Posterior vena cava (tissue), 2 donors: Measurements from ENCODE around the gene PLEKHA5. TPM values are rescaled to one million over a fixed set of nuclear protein-coding genes. Genes with fewer than 3 reads are reported as not detected.

Experiments
- DNase-seq: peaks from one replicate; pipeline ENCODE4 v3.0.0-alpha.2; 2020; ENCODE audit warnings: low spot score
- intact Hi-C, 2 donors: fragments of 100-400 bp; cut with DNase I; formaldehyde crosslinking; loops; one replicate each; pipeline versions ENCODE4 v1.14.1 to v1.14.2; 2022 to 2023
- total RNA-seq, 2 donors: library from RNA; stranded (reverse); fragmentation: NEBNext Ultra II Directional; extraction: Animal tissue kit (Norgen Biotek cat#: 25700); gene quantifications; one replicate each; pipeline ENCODE4 v1.2.1, GENCODE V29; 2021
- donor health status: DM: yes; HTN: yes; CAD: no.
- donor health status: DM: yes; HTN: yes; CAD: no.

Gene PLEKHA5
- total RNA-seq, 2 donors from 2014 or later = 22.5 to 27.4 TPM

DNA sequence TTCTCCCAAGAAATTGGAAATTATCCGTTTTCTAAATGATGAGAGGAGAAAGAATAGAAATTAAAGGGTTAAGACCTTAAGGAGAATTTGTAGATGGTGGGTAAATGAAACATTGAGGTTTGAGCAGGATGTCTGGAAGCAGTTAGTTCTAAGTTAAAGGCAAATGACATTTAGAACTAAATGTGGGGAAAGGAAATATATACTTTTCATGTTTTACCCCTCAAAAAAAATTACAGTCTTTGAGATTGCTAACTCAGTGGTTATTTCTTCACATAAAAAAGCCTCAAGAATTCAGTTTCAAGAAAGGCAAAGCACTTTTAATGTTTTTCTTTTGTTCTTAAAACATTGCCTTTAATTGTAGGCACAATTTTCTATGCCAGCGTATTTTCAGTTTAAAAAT, 114.0 kb downstream of the PLEKHA5 start:
- intact Hi-C loops = no loop called here
- no peak for DNase-seq

DNA sequence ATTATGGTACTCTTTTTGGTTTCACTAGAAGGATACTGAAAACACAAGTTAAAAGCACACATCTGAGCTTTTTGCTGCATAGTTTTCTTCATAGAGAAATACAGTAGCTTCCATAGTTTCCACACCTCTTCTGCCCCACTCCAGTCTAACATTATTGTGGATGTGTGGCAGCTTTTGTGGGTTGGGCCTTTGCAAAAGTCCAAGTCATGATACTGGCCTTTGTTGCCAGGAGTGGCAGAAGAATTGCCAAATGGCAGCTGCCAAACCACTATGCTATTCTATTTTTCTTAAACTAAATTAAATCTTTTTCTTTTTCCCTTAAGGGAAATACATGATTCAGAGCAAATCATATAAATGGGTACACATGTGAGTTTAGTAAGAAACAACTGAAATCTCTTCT, 114.8 kb downstream of the PLEKHA5 start:
- intact Hi-C loops = no loop called here
- no peak for DNase-seq

DNA sequence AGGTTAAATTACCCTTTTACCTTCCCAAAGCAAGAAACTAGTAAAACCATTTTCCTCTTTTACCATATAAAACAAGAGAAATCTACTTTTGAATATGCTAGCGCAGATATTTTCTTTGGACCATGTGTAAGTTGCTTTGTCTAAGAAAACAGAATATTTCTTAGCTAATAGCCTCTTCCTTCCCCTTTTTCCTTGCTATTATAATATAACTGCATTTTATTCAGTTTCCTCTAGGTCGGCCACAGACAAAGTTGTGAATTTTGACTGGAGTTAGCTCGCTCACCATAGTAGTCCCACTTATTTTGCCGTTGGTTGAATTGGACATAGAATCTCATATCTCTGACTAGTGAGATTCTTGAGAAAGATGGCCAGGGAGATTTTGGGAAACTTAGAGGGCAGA, 115.6 kb downstream of the PLEKHA5 start:
- intact Hi-C loops = no loop called here

DNA sequence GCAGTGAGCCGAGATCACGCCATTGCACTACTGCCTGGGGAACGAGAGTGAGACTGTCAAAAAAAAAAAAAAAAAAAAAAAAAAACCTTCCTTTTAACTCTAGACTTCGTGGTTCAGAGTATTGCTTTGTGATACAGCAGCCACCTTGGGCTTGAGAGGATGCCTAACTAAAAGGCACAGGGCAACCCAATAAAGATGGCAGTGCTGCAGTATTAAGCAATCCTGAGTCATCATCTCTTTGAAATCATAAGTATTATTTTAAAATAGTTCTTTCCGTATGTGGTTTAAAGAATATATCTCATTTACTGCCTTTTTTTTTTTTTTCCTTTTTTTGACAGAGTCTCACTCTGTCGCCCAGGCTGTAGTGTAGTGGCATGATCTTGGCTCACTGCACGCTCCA, 116.1 kb downstream of the PLEKHA5 start:
- intact Hi-C loops = no loop called here
- DNase-seq = no peak

More for the DNA sequence above, 115.6 kb downstream of the PLEKHA5 start:
- DNase-seq = no peak

DNA sequence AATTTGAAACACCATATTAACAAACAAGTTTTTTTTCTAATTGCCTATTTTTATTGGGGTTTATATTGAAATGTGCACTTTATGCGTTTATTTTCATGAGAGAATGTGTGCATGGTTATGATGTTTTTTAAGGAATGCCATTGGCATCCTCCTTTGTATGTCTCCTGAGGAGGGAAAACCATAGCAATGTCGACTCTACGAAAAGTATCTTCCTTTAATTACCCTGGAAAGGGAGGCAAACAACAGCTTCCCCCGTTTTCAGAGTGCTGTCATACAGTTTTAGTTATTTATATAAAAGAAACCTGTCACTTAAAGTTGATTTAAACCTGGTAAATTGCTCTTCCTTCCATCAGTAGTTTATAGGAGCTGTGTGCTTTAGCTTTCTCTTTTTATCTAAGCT, 117.4 kb downstream of the PLEKHA5 start:
- intact Hi-C loops = no loop called here

DNA sequence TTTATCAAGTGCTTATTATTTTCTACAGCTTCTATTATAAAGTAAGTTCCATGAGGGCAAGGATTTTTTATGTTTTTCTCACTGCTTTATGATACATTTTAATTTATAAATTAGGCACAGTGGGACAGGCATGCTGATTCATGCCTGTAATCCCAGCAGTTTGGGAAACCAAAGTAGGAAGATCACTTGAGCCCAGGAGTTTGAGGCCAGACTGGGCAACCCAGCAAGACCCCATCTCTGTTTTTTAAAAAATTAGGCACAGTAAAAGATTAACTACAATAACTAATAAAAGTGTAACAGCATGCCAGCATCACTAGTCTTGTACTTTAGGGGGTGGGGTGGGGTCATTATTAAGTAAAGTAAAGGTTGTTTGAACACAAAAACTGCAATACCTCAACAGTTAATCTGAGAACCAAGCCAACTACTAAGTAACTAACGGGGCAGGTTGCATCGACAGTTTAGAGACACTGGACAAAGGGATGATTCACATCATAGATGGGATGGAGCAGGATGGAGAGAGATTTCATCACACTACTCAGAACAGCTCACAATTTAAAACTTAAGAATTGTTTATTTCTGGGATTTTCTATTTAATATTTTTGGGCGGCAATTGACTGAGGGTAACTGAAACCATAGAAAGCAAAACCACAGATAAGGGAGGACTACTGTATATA, 119.5 kb downstream of the PLEKHA5 start:
- intact Hi-C loops = no loop called here
- no peak for DNase-seq

More for the DNA sequence above, 117.4 kb downstream of the PLEKHA5 start:
- DNase-seq = no peak

DNA sequence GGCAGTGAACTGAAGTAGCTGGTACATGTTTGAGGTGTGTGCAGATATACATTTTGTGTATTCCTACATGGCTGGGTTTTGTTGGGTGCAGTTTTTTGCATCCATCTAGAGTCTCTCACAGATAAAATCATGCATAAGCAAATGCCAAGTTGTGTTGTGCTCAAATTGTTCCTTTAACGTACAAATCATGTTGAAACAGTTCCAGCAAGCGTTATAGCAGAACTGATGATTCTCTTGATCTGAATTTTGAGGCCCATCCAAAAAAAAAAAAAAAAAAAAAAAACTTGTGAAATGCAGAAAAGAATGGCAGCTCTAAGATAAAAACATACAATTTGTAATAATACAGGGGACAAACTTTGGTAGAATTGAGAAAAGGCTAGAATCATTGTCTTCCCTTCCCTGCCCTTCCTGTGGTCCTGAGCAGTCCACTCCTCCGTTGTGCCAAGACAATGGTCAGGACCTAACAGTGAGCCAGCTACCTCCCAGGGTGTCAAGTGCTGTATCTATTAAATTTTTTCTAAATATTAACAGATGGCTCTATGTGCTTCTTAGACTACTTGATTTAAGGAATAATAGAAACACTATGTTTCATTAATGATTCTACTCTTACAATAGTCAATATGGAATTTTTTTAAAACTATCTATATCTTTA, 122.1 kb downstream of the PLEKHA5 start:
- intact Hi-C loops = no loop called here
- DNase-seq = no peak

DNA sequence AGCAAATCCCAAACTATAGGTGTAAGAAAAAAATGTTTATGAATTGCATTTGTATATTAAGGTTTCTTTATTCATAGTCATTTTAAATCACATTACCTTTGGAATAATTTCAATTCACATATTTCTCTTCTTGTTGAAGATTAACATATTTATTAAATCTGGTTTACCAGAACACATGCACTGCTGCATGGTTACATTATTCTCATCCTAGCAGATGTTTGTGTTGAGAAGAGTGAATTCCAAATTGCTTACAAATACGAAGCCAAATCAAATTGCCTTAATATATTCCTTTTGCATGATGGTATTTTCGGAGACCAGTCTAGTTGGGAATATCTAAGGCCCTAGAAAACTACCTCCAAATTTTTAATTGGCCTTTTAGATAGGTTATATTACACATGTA, 130.6 kb downstream of the PLEKHA5 start:
- intact Hi-C loops = no loop called here
- no peak for DNase-seq

DNA sequence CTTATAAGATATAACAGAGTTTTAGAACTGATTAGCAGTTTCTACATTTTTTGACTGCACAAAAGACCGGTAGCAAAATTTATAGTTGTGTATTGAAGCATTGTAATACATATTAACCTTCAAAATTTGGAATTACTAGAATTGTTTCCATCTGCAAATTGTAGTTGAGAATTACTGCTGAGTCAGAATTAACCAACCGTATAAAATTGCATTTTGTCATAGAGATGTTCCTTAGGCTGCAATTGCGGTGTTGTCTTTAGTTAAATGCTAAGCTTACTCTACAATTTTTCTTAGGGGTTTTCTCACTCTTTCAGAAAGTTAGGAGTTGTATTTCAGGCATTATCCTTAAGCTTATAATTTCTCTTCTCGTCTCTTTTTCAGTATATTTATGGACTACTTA, 132.2 kb downstream of the PLEKHA5 start:
- intact Hi-C loops = no loop called here
- no peak for DNase-seq

DNA sequence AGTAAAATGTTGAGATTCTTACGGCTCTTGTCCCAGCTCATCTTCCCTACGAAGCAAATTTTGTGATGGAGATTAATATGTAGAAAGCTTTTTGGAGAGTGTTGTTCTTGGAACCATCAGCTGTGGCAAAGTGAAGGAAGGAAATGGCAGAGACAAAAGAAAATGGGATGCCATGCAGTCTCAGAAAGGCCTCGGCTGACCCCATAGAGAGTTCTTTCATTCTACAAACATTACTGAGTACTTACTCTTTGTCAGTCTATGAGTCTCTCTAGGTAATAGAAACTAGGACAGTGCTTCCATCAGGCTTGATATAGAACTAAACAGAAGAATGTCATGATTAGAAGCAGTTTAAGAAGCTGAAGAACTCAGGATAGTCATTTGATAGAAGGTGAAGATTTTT, 134.1 kb downstream of the PLEKHA5 start:
- intact Hi-C loops = no loop called here
- no peak for DNase-seq

DNA sequence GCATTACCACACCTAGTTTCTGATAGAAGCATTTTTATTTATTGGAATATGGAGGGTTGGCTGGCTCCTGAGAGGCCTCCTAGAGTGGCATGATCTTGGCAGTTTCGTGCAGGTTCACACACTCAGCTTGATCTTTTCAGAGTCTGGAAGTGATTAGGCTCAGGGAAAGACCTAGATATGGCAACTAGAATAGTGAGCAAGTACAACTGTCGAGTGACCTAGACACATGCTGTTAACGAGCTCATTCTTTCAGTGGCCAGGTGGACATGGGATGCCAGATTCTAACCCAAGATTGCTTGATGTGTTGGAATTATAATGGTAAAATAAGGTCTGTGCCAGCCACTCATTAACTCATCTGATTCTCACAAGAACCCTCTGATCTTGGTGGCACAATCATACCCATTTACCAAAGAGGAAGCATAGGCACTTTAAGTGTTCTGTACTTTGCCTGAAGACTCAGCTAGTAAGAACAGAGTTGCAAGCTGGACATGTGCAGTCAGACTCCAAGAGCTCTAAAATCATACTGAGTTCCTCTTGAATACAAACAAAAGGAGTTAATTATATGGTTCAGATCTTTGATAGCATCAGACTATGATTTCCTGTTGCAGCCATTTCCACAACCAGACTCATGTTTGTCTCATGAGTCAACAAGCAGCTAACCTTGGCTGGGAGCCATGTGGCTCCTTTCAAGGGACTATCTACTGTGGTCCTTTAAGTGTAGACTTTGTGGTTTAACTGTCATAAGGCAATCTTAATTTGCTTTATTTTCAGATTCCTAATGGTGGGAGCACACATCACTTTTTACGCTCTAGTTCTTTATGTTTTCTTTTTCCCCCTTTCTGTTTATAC, 144.2 kb downstream of the PLEKHA5 start:
- intact Hi-C loops = no loop called here

DNA sequence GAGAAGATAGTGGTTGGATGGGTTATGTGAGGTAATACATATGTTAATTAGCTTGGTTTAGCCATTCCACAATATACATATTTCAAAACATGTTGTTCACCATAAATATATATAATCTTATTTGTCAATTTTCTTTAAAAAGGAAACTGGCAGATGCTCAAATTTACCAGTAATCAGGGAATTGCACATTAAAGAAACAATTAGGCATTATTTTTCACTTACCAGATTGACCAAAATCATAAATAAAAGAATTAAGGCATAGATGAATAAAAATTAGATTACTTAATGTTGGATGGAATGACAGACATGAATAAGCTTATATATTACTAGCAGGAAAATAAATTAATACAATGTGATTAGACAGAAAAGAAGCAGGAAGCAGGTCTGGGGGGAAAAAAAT, 147.2 kb downstream of the PLEKHA5 start:
- intact Hi-C loops = no loop called here
- no peak for DNase-seq

More for the DNA sequence above, 144.2 kb downstream of the PLEKHA5 start:
- peak; percentile 86 for DNase-seq

DNA sequence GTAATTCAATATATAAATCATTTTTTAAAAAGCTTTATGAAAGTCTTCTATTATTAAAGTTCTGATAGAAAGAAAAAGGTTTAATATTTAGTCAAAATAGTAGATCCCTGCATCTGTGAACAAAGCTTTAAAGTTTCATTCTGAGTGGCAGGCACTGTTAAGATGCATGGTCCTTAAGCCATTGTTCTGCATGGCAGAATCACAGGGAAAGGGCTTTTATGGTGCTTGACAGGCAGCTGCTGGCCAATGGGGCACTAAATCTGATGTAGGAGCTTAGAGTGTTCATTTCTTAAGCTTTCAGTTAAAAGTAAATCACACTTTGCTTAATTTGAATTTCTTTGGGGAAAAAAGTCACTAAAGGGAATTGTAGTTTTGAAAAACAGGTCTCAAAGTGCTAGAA, 148.2 kb downstream of the PLEKHA5 start:
- no peak for DNase-seq
- intact Hi-C loops = no loop called here

DNA sequence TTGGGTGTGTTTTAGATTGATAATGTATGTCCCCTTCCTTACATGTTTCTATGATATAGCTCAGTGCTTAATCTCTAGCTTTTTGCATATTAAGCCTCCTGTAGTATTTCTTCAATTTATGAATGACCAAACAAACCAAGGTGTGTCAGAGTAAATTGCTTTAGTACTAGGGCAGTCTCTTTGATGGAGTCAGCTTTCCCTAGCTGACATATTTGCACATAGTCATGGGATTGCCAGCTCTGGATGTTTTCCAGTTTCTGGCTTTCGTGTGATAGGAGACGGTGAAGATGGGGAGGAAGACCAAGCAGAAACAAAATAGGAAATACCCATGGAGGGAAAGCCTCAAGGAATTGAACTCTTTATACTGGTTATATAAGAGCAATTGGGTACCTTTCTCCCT, 148.9 kb downstream of the PLEKHA5 start:
- intact Hi-C loops = no loop called here
- no peak for DNase-seq

DNA sequence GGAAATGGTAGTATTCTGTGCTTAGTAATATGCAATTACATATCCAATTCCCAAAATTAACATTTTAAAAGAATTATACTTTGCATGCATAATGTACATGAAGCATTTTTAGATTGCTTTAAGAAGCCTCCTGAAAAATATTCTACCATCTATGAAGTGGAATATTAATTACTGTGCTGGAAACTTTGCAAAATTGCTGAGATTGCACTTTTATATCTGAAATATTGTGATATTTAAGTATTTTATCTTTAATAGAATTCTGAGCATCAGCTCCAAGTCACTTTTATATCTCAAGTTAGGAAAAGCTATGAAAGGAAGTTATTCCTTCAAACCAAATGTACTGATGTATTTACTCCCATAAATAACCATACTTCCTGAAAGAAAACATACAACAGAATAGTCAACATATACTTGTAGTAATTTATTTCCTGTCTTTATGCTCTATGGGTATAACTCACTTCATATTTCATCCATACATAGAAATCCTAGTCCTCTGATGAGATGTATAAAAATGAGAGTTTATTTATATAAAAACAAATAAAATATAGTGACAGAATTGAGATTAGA, 152.7 kb downstream of the PLEKHA5 start:
- DNase-seq = no peak
- intact Hi-C loops = no loop called here

DNA sequence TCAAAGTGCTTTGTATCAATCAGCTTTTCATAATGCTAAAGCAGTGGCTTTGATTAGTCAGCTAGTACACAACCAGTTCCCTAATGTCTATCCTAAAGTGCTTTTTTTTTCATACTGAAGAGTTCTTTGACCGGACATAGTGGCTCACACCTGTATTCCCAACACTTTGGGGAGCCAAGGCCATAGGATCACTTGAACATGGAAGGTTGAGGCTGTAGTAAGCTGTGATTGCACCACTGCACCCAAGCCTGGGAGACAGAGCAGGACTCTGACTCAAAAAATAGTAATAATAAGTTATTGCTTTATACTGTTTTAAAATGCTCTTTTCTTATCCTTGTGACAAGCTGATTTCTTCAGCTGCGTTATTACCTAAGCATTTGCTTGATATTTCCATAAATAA, 155.1 kb downstream of the PLEKHA5 start:
- intact Hi-C loops = no loop called here
- DNase-seq = no peak

DNA sequence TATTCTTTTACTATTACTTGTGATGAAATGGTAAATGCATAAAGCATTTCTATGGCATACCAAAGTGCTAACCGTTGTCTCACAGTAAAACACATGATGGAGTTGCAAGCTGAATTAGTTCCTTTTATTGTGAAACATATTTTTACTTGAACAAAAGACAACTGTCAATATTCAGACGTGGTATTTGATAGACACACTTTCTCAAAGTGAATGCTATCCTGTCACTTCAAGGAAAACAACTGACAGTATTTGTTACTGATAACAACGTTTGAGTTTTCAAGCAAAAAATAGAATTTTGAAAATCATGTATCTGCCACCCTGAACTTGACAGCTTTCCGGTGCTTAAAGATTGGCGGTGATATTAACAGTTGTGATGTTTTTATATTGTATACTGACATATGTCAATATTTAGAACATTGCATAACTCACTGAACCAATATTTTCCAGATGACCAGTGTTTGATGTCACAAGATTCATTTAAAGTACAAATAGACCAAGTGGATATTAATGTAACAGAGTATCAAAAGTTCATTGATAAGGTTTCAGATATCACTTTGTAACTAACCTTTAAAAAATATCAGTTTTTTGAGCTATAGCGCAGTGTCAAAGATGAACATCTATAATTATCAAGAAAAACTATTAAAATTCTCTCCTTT, 156.4 kb downstream of the PLEKHA5 start:
- intact Hi-C loops = no loop called here
- no peak for DNase-seq

DNA sequence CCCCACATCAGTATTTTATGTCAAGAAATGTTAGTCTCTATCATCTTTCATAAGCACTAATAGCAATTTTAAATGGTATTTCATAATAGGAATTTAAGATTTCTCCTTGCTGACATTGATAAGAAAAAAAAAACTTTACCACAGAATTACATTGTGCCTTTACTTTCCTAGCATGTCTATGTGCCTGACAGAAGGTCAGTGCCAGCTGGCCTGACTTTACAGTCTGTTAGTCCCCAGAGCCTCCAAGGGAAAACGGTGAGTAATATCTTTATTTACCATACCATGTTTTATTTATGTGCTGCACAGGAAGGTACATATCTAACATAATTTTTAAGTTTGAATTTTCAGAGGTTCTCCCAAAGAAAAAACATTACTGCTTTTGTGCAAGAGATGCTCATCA, 157.8 kb downstream of the PLEKHA5 start:
- DNase-seq = no peak
- intact Hi-C loops = no loop called here

DNA sequence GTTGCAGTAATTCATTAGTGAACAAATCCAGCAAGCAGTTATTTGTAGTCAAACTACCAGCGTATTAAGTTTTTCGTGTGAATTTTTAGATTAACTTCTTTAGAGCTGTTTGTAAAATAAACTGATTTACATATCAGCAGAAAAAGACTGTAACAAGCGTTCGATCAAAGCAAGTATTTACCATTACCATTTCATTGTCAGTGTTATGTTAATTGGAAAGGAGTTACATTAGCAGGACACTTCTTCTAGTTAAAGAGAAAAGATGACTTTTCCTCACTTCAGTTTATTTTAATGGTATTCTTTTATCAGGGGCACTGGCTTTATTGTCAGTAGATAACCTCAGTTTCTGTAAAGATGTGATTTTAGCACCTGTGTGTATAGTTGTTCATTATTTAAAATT, 158.6 kb downstream of the PLEKHA5 start:
- no peak for DNase-seq
- intact Hi-C loops = no loop called here
